Right hindlimb (tissue), 1 donor: ENCODE data around the gene SLC6A19.
A peak's percentile ranks its signal among the peaks of the same experiment; 100 is the strongest.
"Not testable (repeated sequence)": the region's sequence is repeated elsewhere in the genome, so short reads cannot be mapped to it uniquely, and the experiment has no call there.

Source experiments
- DNase-seq: peaks from one replicate; pipeline ENCODE4 v3.0.0-alpha.2; 2018

Gene SLC6A19

GRCh38 chr5:1226231-1226630 is 24.8 kb downstream of the SLC6A19 start:
- DNase-seq = no peak

GRCh38 chr5:1226839-1227581 is 25.6 kb downstream of the SLC6A19 start:
- no peak for DNase-seq

- peak; percentile 48 for DNase-seq
These were observed 26.3 kb downstream of the SLC6A19 start for GRCh38 chr5:1227667-1228066.

GRCh38 chr5:1228120-1228519 is 26.7 kb downstream of the SLC6A19 start:
- no peak for DNase-seq

GRCh38 chr5:1229023-1229422 is 27.6 kb downstream of the SLC6A19 start:
- DNase-seq = not testable (repeated sequence)

- DNase-seq = no peak
These were observed 28.4 kb downstream of the SLC6A19 start for GRCh38 chr5:1229822-1230221.

- DNase-seq = no peak
These were observed 29.2 kb downstream of the SLC6A19 start for GRCh38 chr5:1230551-1230950.

- no peak for DNase-seq
These were observed 30.0 kb downstream of the SLC6A19 start for GRCh38 chr5:1231354-1231905.

- no peak for DNase-seq
These were observed 31.4 kb downstream of the SLC6A19 start for GRCh38 chr5:1232780-1233179.

- DNase-seq = no peak
These were observed 34.0 kb downstream of the SLC6A19 start for GRCh38 chr5:1235379-1235778.

GRCh38 chr5:1235838-1236237 is 34.4 kb downstream of the SLC6A19 start:
- DNase-seq = no peak

- no peak for DNase-seq
These were observed 38.3 kb downstream of the SLC6A19 start for GRCh38 chr5:1239505-1240251.

- DNase-seq = no peak
These were observed 39.3 kb downstream of the SLC6A19 start for GRCh38 chr5:1240496-1241260.

- DNase-seq = no peak
These were observed 40.2 kb downstream of the SLC6A19 start for GRCh38 chr5:1241509-1242080.

- no peak for DNase-seq
These were observed 41.5 kb downstream of the SLC6A19 start for GRCh38 chr5:1242733-1243486.

GRCh38 chr5:1243487-1244130 is 42.2 kb downstream of the SLC6A19 start:
- DNase-seq = no peak

- no peak for DNase-seq
These were observed 42.9 kb downstream of the SLC6A19 start for GRCh38 chr5:1244255-1244654.

- no peak for DNase-seq
These were observed 43.6 kb downstream of the SLC6A19 start for GRCh38 chr5:1244976-1245375.

GRCh38 chr5:1245905-1246576 is 44.6 kb downstream of the SLC6A19 start:
- DNase-seq = no peak

GRCh38 chr5:1246711-1247431 is 45.5 kb downstream of the SLC6A19 start:
- peak; percentile 78 for DNase-seq
